HG02970 (cell line): ENCODE data around the gene ARL13A.

Experiments
- ATAC-seq: cut with Tn5 transposase; IDR thresholded peaks from one replicate; pipeline ENCODE4 v1.9.1; 2021; ENCODE audit warnings: mild to moderate bottlenecking, moderate library complexity, moderate number of reproducible peaks; ENCODE audit not compliant: unreplicated experiment, low FRiP score

Gene ARL13A

DNA sequence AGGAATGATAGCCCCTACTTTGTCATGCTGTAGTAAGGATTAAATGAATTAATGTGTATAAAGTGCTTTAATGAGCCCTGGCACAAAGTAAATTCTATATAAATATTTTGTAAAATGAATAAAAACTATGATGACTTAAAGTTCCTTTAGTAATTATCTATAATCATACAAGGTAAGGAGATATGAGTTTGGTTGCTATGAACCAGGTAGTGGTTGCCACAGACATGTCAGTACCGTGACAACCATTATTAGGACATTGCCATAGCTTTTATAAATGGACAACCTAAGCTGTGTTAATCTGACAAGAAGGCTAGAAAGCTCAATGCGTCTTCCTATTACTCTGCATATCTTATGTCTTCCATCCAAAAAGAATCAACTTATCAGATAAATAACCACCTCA, at the start of gene ARL13A:
TSS of gene ARL13A (plus strand) at position 301 of the 400 bp plus-strand sequence. CDS start 3,982 bp downstream, outside the sequence.
- no peak for ATAC-seq

DNA sequence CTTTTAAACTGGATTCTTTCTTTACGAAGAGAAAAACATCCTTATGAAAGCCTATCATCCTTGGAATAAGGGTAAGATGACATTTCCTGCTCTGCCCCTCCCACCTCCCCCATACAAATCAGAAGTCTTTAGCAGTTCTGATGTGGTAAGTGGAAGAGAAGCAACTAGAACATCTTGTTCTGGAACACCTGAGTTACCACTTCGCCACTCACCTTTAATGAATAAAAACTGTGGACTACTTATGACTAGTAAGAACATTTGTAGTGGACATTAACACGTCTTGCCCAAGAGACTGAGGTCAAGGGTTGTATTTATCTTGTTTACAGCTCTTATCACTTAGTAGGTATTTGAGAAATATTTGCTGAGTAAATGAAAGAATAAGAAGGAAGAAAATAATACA, 45.1 kb upstream of the ARL13A start:
- no peak for ATAC-seq

GRCh38 chrX:100926453-100926852, 43.1 kb upstream of the ARL13A start:
- no peak for ATAC-seq

DNA sequence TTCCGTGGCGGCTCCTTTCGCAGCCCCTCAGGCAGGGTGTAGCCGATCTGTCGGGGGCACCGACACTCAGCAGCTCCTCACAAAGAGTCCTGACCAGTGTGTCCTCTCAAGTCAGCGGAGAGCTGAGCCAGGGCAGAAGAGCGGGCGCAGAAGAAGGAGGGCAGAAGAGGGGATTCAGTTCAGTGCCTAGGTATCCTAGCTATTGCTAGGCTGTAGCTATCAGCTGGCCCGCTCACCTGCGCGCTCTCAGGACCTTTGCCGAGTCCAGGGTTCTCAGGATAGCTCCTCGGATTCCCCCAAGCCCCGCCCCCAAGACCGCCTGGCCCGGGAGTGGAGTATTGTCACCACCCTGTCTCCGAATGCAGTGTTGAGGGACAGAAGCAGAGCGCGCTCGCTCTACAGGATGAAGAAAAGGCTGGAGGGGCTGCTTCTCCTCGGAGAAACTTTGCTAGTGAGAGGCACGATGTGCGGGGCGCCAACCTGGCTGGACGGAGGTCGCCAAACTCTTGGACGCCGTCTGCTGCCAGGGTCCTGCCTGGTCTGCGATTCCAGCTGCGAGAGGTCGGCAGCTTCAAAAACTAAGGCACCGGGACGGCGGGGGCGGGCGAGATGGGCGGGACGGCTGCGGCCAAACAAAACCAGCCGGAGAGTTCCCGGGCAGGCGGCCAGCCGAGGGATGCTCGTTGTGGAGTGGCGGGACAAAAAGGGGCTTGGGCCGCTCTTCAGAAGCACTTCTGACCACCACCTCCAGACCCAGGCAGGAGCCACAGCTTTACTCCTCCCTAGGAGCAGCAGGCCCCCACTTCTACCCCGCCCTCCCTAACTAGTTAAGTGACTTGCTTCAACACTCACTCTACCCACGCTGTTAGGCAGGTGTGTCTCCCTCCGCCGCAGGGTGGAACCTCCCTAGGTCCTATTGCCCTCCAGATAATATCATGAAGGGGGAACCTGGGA, 40.6 kb upstream of the ARL13A start, which contains the start of gene XKRX:
TSS of gene XKRX (minus strand) at position 258 of the 954 bp plus-strand sequence. CDS start 613 bp downstream, outside the sequence.
- ATAC-seq, result no peak

GRCh38 chrX:100931218-100931924, 38.1 kb upstream of the ARL13A start:
- no peak for ATAC-seq

DNA sequence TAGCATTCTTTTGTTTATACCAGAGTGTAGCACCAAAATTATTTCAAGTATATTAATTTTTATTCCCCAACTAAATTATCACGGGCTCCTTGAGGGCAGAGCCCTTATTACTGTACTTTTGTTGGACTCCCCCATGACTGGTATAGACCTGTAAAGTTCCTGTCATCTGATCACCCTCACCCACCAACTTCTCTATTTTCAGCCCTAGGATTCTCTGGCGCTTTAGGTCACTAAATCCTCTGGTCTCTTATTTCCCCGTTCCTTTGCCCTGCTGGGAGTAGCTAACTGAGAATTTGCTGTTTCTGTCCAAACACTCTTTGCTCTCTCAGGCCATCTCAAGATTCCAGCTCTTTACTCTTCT, 37.6 kb upstream of the ARL13A start:
- no peak for ATAC-seq

GRCh38 chrX:100935767-100936166, 33.7 kb upstream of the ARL13A start:
- no peak for ATAC-seq

- no peak for ATAC-seq
These were observed 30.2 kb upstream of the ARL13A start for GRCh38 chrX:100939333-100939732.

GRCh38 chrX:100944601-100945000, 24.9 kb upstream of the ARL13A start:
- no peak for ATAC-seq

DNA sequence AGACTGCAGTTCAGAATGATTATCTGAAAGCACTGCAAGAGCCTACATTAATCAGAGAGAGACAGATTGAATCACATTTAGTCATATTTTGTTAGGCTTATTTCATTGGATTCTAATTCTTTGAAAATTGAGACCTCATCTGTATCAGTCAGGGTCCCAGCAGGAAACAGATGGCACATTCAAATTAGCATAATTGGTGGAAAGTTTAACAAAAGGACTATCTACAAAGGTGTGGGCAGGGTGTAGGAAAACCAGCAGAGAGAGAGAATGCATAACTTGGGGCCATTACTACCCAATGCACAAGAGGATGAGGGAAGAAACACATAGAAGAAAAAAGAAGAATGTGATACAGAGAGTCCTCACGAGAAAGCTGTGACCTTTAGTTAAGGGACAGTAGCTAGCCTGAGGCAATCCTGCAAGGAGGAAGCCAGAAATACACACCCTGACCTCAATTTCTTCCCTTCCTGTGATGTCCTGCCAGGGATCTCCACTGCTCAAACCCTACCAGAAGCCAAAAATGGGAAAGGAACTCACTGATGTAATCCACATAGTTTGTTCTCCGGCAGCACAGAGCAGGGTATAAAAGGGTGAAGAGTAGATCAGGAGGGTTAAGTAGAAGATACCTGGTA, 23.1 kb upstream of the ARL13A start:
- no peak for ATAC-seq

DNA sequence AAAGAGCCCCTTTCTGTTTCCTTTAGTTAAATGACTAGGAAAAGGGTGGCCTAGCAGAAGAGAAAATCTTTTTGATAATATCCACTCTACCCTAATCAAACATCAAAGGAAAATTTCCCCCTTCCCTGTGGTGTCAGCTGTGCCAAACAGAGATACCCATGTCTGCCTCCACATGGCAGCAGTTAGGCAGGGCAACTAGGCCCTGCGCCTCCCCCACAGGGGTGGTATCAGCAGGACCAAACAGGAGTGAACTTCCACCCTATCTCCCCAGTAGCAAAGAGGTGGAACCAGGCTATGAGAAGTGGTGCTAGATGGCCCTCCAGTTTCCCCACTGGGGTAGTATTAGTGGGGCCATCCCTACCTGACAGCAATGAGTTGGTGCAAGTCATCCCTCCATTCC, 21.0 kb upstream of the ARL13A start:
- no peak for ATAC-seq

- ATAC-seq, result no peak
These were observed 6.7 kb upstream of the ARL13A start for GRCh38 chrX:100962811-100963210.

GRCh38 chrX:100964362-100964761, 5.1 kb upstream of the ARL13A start:
- no peak for ATAC-seq

DNA sequence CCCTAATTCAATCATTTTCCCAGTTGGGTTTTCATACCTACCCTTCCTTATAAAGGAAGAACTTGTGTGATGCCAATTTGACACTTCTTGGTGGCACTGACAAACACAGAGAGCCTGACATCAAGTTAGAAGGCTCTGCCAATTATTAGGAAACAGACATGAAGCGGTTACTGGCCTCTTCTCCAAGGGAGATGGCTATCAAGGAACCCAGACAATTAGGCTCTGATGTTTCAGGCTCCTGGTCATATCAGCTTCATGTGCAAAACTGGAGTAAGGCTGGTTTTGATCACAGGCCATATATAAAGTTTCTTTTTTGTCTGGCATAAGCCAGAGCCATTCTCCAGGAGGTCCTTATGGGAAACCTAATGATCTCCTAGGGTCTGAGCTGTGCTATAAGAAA, 428 bp downstream of the ARL13A start:
- no peak for ATAC-seq

- ATAC-seq, result no peak
These were observed 3.9 kb downstream of the ARL13A start for GRCh38 chrX:100973411-100973810.

DNA sequence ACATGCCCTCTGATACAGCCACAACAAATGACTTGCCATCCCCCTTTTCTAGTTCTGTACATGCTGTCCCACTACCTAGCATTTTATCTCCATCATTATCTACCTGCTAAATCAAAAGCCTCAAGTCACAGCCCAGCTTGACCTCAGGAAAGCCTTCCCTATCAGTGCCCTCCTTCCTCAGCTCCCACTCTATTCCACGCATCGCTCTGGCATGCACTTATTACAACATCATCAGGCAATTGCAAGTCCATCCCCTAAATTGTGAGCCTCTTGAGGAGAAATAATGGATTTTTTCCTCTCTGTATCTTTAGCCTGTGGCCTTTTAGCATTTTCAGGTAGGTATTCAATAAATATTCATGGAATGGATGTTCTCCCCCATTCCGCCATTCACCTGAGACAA, 5.7 kb downstream of the ARL13A start:
- ATAC-seq, result no peak

- no peak for ATAC-seq
These were observed 6.7 kb downstream of the ARL13A start for GRCh38 chrX:100976211-100976610.

GRCh38 chrX:100979881-100980607, 10.5 kb downstream of the ARL13A start:
- ATAC-seq, result no peak

GRCh38 chrX:100980608-100981497, 11.3 kb downstream of the ARL13A start:
- no peak for ATAC-seq
